T-helper 2 cell treated with Interferon-gamma antibody and Interleukin-4, amounts not matched to agents 5 μg/mL and 100 μg/mL, for 36 hours (primary cell): ENCODE data around the gene CNOT11.
A peak's percentile ranks its signal among the peaks of the same experiment; 100 is the strongest.

ENCODE experiments used
- DNase-seq: peaks from one replicate; pipeline ENCODE4 v3.0.0; 2021; ENCODE audit warnings: low spot score
- H3K27ac Mint-ChIP-seq: one replicate; pipeline ENCODE4 v1.8.0; 2021; ENCODE audit warnings: mild to moderate bottlenecking, mixed read lengths
- H3K27me3 Mint-ChIP-seq: one replicate; pipeline ENCODE4 v1.8.0; 2021; ENCODE audit warnings: low read depth, mixed read lengths
- H3K36me3 Mint-ChIP-seq: one replicate; pipeline ENCODE4 v1.8.0; 2021; ENCODE audit warnings: low read depth, mixed read lengths
- H3K4me1 Mint-ChIP-seq: one replicate; pipeline ENCODE4 v1.8.0; 2021; ENCODE audit warnings: low read depth, mixed read lengths
- H3K4me3 Mint-ChIP-seq: one replicate; pipeline ENCODE4 v1.8.0; 2022; ENCODE audit warnings: mild to moderate bottlenecking, moderate library complexity, mixed read lengths
- H3K9me3 Mint-ChIP-seq: one replicate; pipeline ENCODE4 v1.8.0; 2021; ENCODE audit warnings: mixed read lengths

CNOT11 gene

DNA sequence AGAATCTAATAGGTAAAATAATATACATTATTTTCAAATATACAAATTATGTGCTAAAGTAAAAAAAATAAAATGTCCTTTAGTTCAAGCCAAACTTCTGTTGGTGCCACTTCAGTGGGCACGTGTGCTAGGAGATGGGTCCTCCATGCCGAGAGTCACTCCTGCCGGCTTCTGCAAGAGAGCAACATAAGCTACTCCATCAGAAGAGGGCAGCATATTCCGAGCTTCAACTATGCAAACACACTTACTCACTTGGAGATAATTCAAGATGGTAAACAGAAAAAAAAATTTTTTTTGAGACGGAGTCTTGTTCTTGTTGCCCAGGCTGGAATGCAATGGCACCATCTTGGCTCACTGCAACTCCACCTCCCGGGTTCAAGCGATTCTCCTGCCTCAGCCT is 24.4 kb downstream of the CNOT11 start:
- peaks cover 23% of the 10 kb centered on the region for H3K4me1 Mint-ChIP-seq

DNA sequence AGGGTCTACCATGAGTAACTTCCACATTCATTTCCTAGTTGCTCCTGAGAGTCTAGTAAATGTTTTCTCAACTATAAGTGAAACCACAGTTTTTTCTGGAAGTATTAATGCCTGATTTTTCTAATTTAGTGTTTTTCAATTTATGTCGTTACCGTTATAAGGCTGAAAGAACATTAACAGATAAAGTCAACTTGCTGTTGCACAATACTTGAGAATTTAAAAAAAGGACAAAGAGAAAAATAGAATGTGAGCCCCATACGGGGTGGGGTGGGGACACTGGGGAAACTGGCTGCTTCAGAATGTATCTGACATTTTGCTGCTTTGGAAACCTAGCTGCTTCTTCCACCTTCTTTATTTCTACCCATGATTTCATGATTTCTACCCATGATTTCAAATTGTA is 26.2 kb downstream of the CNOT11 start:
- H3K4me1 Mint-ChIP-seq = peaks cover 7% of the 10 kb centered on the region
- H3K4me3 Mint-ChIP-seq = no peak overlapping the region
- peak overlapping the region; percentile 20 for H3K27ac Mint-ChIP-seq
- no peaks in the 10 kb centered on the region for H3K27me3 Mint-ChIP-seq
- no peaks in the 10 kb centered on the region for H3K9me3 Mint-ChIP-seq
- H3K36me3 Mint-ChIP-seq = peaks cover 65% of the 10 kb centered on the region
- no peak for DNase-seq

More for the DNA sequence above, 24.4 kb downstream of the CNOT11 start:
- Mint-ChIP-seq H3K4me3 (no peak overlapping the region), H3K27ac (no peak overlapping the region), H3K36me3 (peaks cover 67% of the 10 kb centered on the region), H3K27me3 (no peaks in the 10 kb centered on the region), H3K9me3 (no peaks in the 10 kb centered on the region)
- DNase-seq = no peak

DNA sequence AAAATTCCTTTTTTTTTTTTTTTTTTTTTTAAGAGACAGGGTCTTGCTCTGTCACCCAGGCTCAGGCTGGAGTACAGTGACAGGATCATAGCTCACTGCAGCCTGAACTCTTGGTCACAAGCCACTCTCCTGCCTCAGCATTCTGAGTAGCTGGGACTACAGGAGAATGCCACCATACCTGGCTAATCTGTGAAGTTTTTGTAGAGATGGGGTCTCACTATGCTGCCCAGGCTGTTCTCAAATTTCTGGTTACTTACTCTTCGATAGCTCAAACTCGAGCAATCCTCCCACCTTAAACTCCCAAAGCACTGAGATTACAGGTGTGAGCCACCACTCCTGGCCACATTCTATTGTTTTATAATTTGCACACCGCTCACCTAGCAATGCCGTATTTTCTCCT is 28.8 kb downstream of the CNOT11 start:
- no peaks in the 10 kb centered on the region for H3K9me3 Mint-ChIP-seq
- no peak for DNase-seq
- no peaks in the 10 kb centered on the region for H3K27me3 Mint-ChIP-seq
- H3K4me1 Mint-ChIP-seq = peaks cover 9% of the 10 kb centered on the region
- no peak overlapping the region for H3K4me3 Mint-ChIP-seq
- no peak overlapping the region for H3K27ac Mint-ChIP-seq
- peaks cover 75% of the 10 kb centered on the region for H3K36me3 Mint-ChIP-seq

- Mint-ChIP-seq H3K27me3 (no peaks in the 10 kb centered on the region), H3K9me3 (no peaks in the 10 kb centered on the region), H3K4me1 (peaks cover 12% of the 10 kb centered on the region), H3K36me3 (peaks cover 79% of the 10 kb centered on the region), H3K27ac (peak overlapping the region; percentile 42), H3K4me3 (no peak overlapping the region)
- DNase-seq = no peak
These were observed 30.3 kb downstream of the CNOT11 start for GRCh38 chr2:101282980-101283379.

GRCh38 chr2:101286684-101287083 is 34.0 kb downstream of the CNOT11 start:
- no peaks in the 10 kb centered on the region for H3K9me3 Mint-ChIP-seq
- peaks cover 68% of the 10 kb centered on the region for H3K36me3 Mint-ChIP-seq
- H3K4me3 Mint-ChIP-seq = no peak overlapping the region
- no peak for DNase-seq
- peaks cover 10% of the 10 kb centered on the region for H3K4me1 Mint-ChIP-seq
- no peak overlapping the region for H3K27ac Mint-ChIP-seq
- no peaks in the 10 kb centered on the region for H3K27me3 Mint-ChIP-seq

DNA sequence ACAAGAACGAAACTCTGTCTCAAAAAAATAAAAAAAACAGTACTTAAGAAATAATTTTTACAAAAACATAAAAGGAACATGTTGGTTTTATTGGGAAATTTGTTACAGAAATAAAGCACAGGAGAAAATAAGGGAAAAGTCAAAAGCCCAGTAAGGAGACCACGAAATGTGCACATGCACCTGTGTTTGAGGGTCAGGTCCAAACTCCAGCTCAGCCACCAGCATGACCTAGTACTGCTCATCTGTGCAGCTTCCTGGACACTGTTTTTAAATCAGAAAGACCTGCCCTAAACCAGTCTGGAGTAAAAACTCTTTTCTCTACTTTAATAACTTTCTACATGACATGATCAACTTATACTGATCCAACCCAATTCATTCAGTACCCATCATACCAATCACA is 34.6 kb downstream of the CNOT11 start:
- no peaks in the 10 kb centered on the region for H3K9me3 Mint-ChIP-seq
- no peak overlapping the region for H3K4me3 Mint-ChIP-seq
- no peak overlapping the region for H3K27ac Mint-ChIP-seq
- H3K4me1 Mint-ChIP-seq = peaks cover 10% of the 10 kb centered on the region
- H3K27me3 Mint-ChIP-seq = no peaks in the 10 kb centered on the region
- DNase-seq = no peak
- peaks cover 63% of the 10 kb centered on the region for H3K36me3 Mint-ChIP-seq

- no peaks in the 10 kb centered on the region for H3K27me3 Mint-ChIP-seq
- no peak overlapping the region for H3K4me3 Mint-ChIP-seq
These were observed 38.0 kb downstream of the CNOT11 start for GRCh38 chr2:101290711-101291110.

DNA sequence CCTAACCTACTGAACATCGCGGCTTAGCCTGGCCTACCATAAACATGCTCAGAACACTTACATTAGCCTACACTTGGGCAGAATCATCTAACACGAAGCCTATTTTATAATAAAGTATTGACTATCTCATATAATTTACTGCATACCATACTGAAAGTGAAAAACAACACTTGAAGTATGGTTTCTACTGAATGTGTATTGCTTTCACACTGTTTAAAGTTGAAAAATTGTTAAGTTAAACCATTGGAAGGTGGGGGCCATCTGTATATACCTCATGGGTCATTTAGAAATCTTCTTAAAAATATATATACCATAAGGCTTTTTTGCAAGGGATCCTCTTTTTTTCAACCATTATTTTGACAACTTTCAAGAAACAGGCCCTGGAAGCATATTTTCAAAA is 39.3 kb downstream of the CNOT11 start:
- H3K4me3 Mint-ChIP-seq = no peak overlapping the region
- H3K27ac Mint-ChIP-seq = no peak overlapping the region
- peaks cover 8% of the 10 kb centered on the region for H3K4me1 Mint-ChIP-seq
- peaks cover 46% of the 10 kb centered on the region for H3K36me3 Mint-ChIP-seq
- no peak for DNase-seq
- H3K9me3 Mint-ChIP-seq = no peaks in the 10 kb centered on the region
- H3K27me3 Mint-ChIP-seq = no peaks in the 10 kb centered on the region

More at GRCh38 chr2:101290711-101291110, 38.0 kb downstream of the CNOT11 start:
- Mint-ChIP-seq H3K27ac (no peak overlapping the region), H3K9me3 (no peaks in the 10 kb centered on the region), H3K36me3 (peaks cover 51% of the 10 kb centered on the region), H3K4me1 (peaks cover 4% of the 10 kb centered on the region)
- no peak for DNase-seq

GRCh38 chr2:101293544-101293943 is 40.9 kb downstream of the CNOT11 start:
- no peak for DNase-seq
- Mint-ChIP-seq H3K27me3 (no peaks in the 10 kb centered on the region), H3K4me3 (no peak overlapping the region), H3K9me3 (no peaks in the 10 kb centered on the region), H3K27ac (no peak overlapping the region), H3K36me3 (peaks cover 39% of the 10 kb centered on the region), H3K4me1 (peaks cover 12% of the 10 kb centered on the region)

DNA sequence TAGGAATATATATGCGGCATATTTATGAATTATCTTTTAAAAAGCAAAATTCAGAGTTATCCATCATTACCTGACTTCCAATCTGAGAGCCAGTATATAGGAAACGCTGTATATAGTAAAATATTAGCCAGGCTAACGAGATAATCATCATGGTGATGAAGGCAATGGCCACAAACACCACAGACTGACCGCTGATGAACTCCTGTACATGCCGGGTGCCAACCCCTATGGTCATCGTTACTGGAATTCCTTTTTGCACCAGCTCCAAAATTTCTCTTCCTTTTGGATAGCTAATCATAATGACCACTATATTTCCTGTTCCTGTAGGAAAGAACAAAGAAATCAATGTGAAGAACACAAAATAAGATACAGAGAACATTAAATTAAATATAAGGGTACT is 42.2 kb downstream of the CNOT11 start:
- Mint-ChIP-seq H3K36me3 (peaks cover 39% of the 10 kb centered on the region), H3K27ac (no peak overlapping the region)

DNA sequence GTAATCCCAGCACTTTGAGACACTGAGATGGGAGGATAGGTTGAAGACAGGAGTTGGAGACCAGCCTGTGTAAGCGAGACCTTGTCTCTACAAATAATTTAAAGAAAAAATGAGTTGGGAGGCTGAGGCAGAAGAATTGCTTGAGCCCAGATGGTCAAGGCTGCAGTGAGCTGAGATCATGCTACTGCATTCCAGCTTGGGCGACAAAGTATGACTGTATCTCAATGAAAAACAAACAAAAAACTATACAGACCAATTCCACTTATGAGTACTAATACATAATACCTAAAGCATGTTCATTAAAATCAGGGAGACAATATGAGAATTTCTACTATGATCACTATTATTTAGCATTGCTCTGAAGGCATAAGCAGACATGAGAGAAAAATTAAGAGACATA is 43.2 kb downstream of the CNOT11 start:
- Mint-ChIP-seq H3K36me3 (peaks cover 39% of the 10 kb centered on the region), H3K27ac (no peak overlapping the region)
- no peak for DNase-seq

More for the DNA sequence above, 42.2 kb downstream of the CNOT11 start:
- Mint-ChIP-seq H3K9me3 (no peaks in the 10 kb centered on the region), H3K27me3 (no peaks in the 10 kb centered on the region), H3K4me3 (no peak overlapping the region), H3K4me1 (peaks cover 18% of the 10 kb centered on the region)
- no peak for DNase-seq

DNA sequence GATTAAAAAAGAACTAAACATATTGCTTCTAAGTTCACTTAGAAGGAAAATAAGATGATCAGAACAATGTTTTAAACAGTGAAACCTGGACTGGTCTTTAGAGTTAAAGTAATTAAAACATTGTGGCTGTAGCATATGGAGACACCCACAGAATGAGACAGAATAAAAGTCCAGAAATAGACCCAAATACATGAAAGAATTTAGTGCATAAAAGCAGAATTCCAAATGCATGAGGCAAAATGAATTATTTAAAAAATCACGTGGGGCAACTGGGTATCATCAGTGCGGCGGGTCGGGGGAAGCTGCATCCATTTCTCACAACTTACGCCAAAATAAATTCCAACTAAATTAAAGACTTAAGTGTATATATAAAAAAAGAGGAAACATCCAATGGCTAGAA is 43.7 kb downstream of the CNOT11 start:
- Mint-ChIP-seq H3K4me1 (peaks cover 27% of the 10 kb centered on the region), H3K4me3 (no peak overlapping the region), H3K36me3 (peaks cover 40% of the 10 kb centered on the region), H3K27me3 (no peaks in the 10 kb centered on the region), H3K27ac (no peak overlapping the region), H3K9me3 (no peaks in the 10 kb centered on the region)
- no peak for DNase-seq

More for the DNA sequence above, 43.2 kb downstream of the CNOT11 start:
- no peaks in the 10 kb centered on the region for H3K9me3 Mint-ChIP-seq
- H3K27me3 Mint-ChIP-seq = no peaks in the 10 kb centered on the region
- no peak overlapping the region for H3K4me3 Mint-ChIP-seq
- peaks cover 25% of the 10 kb centered on the region for H3K4me1 Mint-ChIP-seq

DNA sequence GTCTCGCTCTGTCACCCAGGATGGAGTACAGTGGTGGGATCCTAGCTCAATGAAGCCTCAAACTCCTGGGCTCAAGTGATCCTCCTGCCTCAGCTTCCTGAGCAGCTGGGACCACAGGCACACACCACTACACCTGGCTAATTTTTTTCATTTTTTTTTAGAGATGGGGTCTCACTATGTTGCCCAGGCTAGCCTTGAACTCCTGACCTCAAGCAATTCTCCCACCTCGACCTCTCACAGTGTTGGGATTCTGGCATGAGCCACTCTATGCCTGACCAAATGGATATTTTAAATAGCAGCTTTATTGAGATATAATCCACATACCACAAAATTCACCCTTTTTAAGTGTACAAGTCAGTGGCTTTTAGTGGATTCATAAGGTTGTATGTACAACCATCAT is 44.7 kb downstream of the CNOT11 start:
- Mint-ChIP-seq H3K4me1 (peaks cover 32% of the 10 kb centered on the region), H3K9me3 (no peaks in the 10 kb centered on the region), H3K36me3 (peaks cover 45% of the 10 kb centered on the region), H3K4me3 (no peak overlapping the region), H3K27me3 (no peaks in the 10 kb centered on the region), H3K27ac (no peak overlapping the region)
- DNase-seq = no peak

DNA sequence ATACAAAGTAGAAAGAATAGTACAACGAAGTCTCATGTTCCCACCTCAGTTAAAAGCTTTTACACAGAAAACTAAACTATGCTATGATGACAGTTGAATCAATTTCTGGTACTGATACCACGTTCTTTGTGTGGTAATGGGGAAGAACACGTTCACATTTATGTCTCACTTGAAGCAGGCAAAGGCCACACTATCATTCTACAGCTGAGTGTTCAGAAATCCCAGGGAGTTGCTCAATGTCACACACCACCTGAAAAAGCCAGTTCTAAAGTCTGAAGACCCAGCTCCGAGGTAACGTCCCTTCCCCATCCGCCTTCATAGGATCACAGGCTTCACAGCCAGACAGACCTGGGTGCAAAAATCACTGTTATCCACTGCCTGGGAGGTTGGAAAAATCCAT is 46.9 kb downstream of the CNOT11 start:
- H3K4me3 Mint-ChIP-seq = no peak overlapping the region
- peaks cover 50% of the 10 kb centered on the region for H3K4me1 Mint-ChIP-seq
- no peaks in the 10 kb centered on the region for H3K9me3 Mint-ChIP-seq
- no peak overlapping the region for H3K27ac Mint-ChIP-seq
- DNase-seq = no peak
- H3K36me3 Mint-ChIP-seq = peaks cover 50% of the 10 kb centered on the region
- no peaks in the 10 kb centered on the region for H3K27me3 Mint-ChIP-seq

- Mint-ChIP-seq H3K27me3 (no peaks in the 10 kb centered on the region), H3K27ac (peak overlapping the region; percentile 8), H3K4me3 (peak overlapping the region; percentile 4), H3K9me3 (no peaks in the 10 kb centered on the region), H3K36me3 (peaks cover 51% of the 10 kb centered on the region), H3K4me1 (peaks cover 51% of the 10 kb centered on the region)
- DNase-seq = no peak
These were observed 47.5 kb downstream of the CNOT11 start for GRCh38 chr2:101300164-101300563.
